HepG2 (cell line): ENCODE measurements around the gene SIGLECL1. TPM values are rescaled to one million over a fixed set of nuclear protein-coding genes. Genes with fewer than 3 reads are reported as not detected.

Source experiments
- ATAC-seq: fragments of 200-7000 bp; cut with Tn5 transposase; 3 replicates; pipeline ENCODE4 v1.9.1; 2020; ENCODE audit warnings: mild to moderate bottlenecking, moderate library complexity
- BruUV-seq: library from RNA; stranded (reverse); fragments of 400-500 nt; replicated peaks from 2 replicates; lab custom pipeline; 2021; lab: Mats Ljungman, UMichigan
- CTCF ChIA-PET: fragments of 300-600 bp; formaldehyde crosslinking; extraction: SDS; loops from one replicate; lab custom pipeline; 2021; ENCODE audit warnings: low total read pairs, inconsistent platforms, low intra/inter-chr PET ratio; lab: Yijun Ruan, JAX
- POLR2A ChIA-PET: fragments of 350-600 bp; sonication (Branson Sonifier 250); formaldehyde crosslinking; loops from one replicate; lab custom pipeline; 2020; ENCODE audit warnings: antibody characterized with exemption, inconsistent platforms; lab: Yijun Ruan, JAX
- DNase-seq: peaks from one replicate; pipeline ENCODE4 v3.0.0-alpha.2; 2015; ENCODE audit warnings: low spot score
- FAIRE-seq: peaks from 3 replicates; lab custom pipeline; 2011; peaks lifted over from hg19 to GRCh38; lab: Jason Lieb, UNC
- H2AFZ ChIP-seq: one replicate; pipeline ENCODE4 v1.6.1; 2011; ENCODE audit warnings: low read length, inconsistent platforms
- H3K27ac ChIP-seq: fragments of 300-600 bp; 3 replicates; pipeline ENCODE4 v1.8.0; 2011; ENCODE audit warnings: mixed run types, mild to moderate bottlenecking, mixed read lengths, low read length, inconsistent platforms; ENCODE audit not compliant: insufficient read depth; ENCODE audit errors: extremely low read length
- H3K27me3 ChIP-seq, 2 experiments: fragments of 200-600 bp in 1 of 2; 2 replicates in 1 of 2; 3 replicates in 1 of 2; pipeline versions ENCODE4 v1.6.0 to v1.8.0; 2011; ENCODE audit warnings: low read length in 2 of 2, mild to moderate bottlenecking in 2 of 2, moderate library complexity in 2 of 2, inconsistent platforms in 1 of 2; ENCODE audit not compliant: insufficient read depth in 2 of 2, control insufficient read depth in 1 of 2
- H3K36me3 ChIP-seq, 2 experiments: fragments of 200-600 bp in 1 of 2; replicated peaks in 1 of 2; 2 replicates in 1 of 2; 3 replicates in 1 of 2; pipeline versions ENCODE4 v1.5.1 to v1.8.0; 2011; ENCODE audit warnings: low read length in 2 of 2, inconsistent platforms in 1 of 2; ENCODE audit not compliant: insufficient read depth in 2 of 2, control insufficient read depth in 1 of 2
- H3K4me1 ChIP-seq: 2 replicates; pipeline ENCODE4 v1.5.1; 2012; ENCODE audit warnings: low read length, inconsistent platforms; ENCODE audit not compliant: insufficient read depth
- H3K4me2 ChIP-seq: 2 replicates; pipeline ENCODE4 v1.6.0; 2011; ENCODE audit warnings: low read depth, low read length, inconsistent platforms
- H3K4me3 ChIP-seq, 3 experiments: fragments of 200-600 bp in 1 of 3; sonication (generic), shearing (Covaris generic) in 1 of 3; replicated peaks in 1 of 3; 2 replicates each; pipeline ENCODE4 v1.5.1; 2011 to 2016; ENCODE audit warnings: low read length in 3 of 3, inconsistent platforms in 2 of 3, low read depth in 2 of 3, mild to moderate bottlenecking in 2 of 3, control low read depth in 1 of 3, mixed read lengths in 1 of 3; ENCODE audit not compliant: insufficient read depth in 1 of 3
- H3K79me2 ChIP-seq: one replicate; pipeline ENCODE4 v1.6.1; 2011; ENCODE audit warnings: low read length, inconsistent platforms; ENCODE audit not compliant: insufficient read depth
- H3K9ac ChIP-seq: 2 replicates; pipeline ENCODE4 v1.6.0; 2011; ENCODE audit warnings: mild to moderate bottlenecking, low read depth, low read length, inconsistent platforms; ENCODE audit not compliant: insufficient read depth
- H3K9me3 ChIP-seq: 2 replicates; pipeline ENCODE4 v1.5.1; 2012; ENCODE audit warnings: mild to moderate bottlenecking, low read length
- H4K20me1 ChIP-seq: 2 replicates; pipeline ENCODE4 v1.6.0; 2011; ENCODE audit warnings: inconsistent platforms, mild to moderate bottlenecking, low read length, moderate library complexity; ENCODE audit not compliant: insufficient read depth
- GPN1 ChIP-seq: sonication (generic); formaldehyde crosslinking; IDR thresholded peaks from 2 replicates; pipeline ENCODE4 v1.5.1; 2020; ENCODE audit warnings: missing genetic modification reagents, borderline replicate concordance
- MBNL3 ChIP-seq: fragments of 250-450 bp; sonication (Bioruptor Pico); conservative IDR thresholded peaks from 2 replicates; pipeline ENCODE4 v1.8.0; 2022; ENCODE audit warnings: mild to moderate bottlenecking, inconsistent platforms
- MEIS1 ChIP-seq: sonication (generic); formaldehyde crosslinking; IDR thresholded peaks from 2 replicates; pipeline ENCODE4 v1.9.0; 2021; ENCODE audit warnings: mild to moderate bottlenecking, missing genetic modification reagents, moderate library complexity, borderline replicate concordance
- MXD1 ChIP-seq: sonication (generic); formaldehyde crosslinking; IDR thresholded peaks from 2 replicates; pipeline ENCODE4 v1.4.0; 2020; ENCODE audit warnings: mild to moderate bottlenecking, missing genetic modification reagents
- MYNN ChIP-seq: sonication (generic); formaldehyde crosslinking; IDR thresholded peaks from 2 replicates; pipeline ENCODE4 v1.4.0; 2020; ENCODE audit warnings: mild to moderate bottlenecking, low read depth, missing genetic modification reagents
- POLR2G ChIP-seq: fragments of 200-400 bp; formaldehyde crosslinking; IDR thresholded peaks from 2 replicates; pipeline ENCODE4 v1.6.1; 2018; ENCODE audit warnings: mild to moderate bottlenecking, low read depth, low read length, moderate library complexity
- RORA ChIP-seq: sonication (generic); formaldehyde crosslinking; IDR thresholded peaks from 2 replicates; pipeline ENCODE4 v1.5.0; 2020; ENCODE audit warnings: mild to moderate bottlenecking, missing genetic modification reagents, moderate library complexity
- TSC22D2 ChIP-seq: sonication (generic); formaldehyde crosslinking; IDR thresholded peaks from 2 replicates; pipeline ENCODE4 v1.5.1; 2020; ENCODE audit warnings: missing genetic modification reagents, mild to moderate bottlenecking, borderline replicate concordance
- ZFP37 ChIP-seq: sonication (generic); formaldehyde crosslinking; IDR thresholded peaks from 2 replicates; pipeline ENCODE4 v1.4.0; 2020; ENCODE audit warnings: missing genetic modification reagents, borderline replicate concordance
- ZNF34 ChIP-seq: sonication (generic); formaldehyde crosslinking; IDR thresholded peaks from 2 replicates; pipeline ENCODE4 v1.4.0; 2020; ENCODE audit warnings: mild to moderate bottlenecking, missing genetic modification reagents, borderline replicate concordance
- ZNF468 ChIP-seq: sonication (generic); formaldehyde crosslinking; IDR thresholded peaks from 2 replicates; pipeline ENCODE4 v1.8.0; 2022; ENCODE audit warnings: mild to moderate bottlenecking, moderate library complexity, missing genetic modification reagents
- ZNF552 ChIP-seq: sonication (generic); formaldehyde crosslinking; IDR thresholded peaks from 2 replicates; pipeline ENCODE4 v1.9.0; 2022; ENCODE audit warnings: missing genetic modification reagents, mild to moderate bottlenecking, borderline replicate concordance
- ZNF709 ChIP-seq: sonication (generic); formaldehyde crosslinking; IDR thresholded peaks from 2 replicates; pipeline ENCODE4 v1.5.0; 2020; ENCODE audit warnings: mild to moderate bottlenecking, missing genetic modification reagents
- WGBS: methylation state at CpG from one replicate; pipeline ENCODE4 v1.1.6; 2017; ENCODE audit warnings: low lambda C conversion rate; 5-methylcytosine and 5-hydroxymethylcytosine counted together
- in situ Hi-C: cut with HindIII; loops from 2 replicates; pipeline ENCODE4 v1.10.0; 2017; ENCODE audit warnings: low pct_unique_long_range_greater_than_20kb; ENCODE audit not compliant: extremely low pct_ligation_motif_present
- intact Hi-C: fragments of 100-400 bp; cut with micrococcal nuclease; formaldehyde crosslinking; loops from one replicate; pipeline ENCODE4 v1.10.0; 2022; ENCODE audit not compliant: unreplicated experiment
- polyA plus RNA-seq, 8 experiments: library from polyadenylated mRNA; depleted of rRNA in 3 of 8; stranded (reverse) in 7 of 8; unstranded in 1 of 8; fragments of >200 nt; fragmentation: Illumina TruSeq in 4 of 8; extraction: Trizol in 4 of 8; gene quantifications; 2 replicates each; pipeline versions ENCODE4 v1.2.1 to v1.2.3, GENCODE V29; 2011 to 2016; ENCODE audit warnings: low read depth in 4 of 8, missing spikeins in 1 of 8, mixed read lengths in 1 of 8; ENCODE audit not compliant: insufficient read depth in 1 of 8
- total RNA-seq, 5 experiments: library from RNA; depleted of rRNA; stranded (reverse); fragments of >200 nt; fragmentation: Illumina TruSeq; extraction: Trizol; gene quantifications; 2 replicates each; pipeline ENCODE4 v1.2.3, GENCODE V29; 2016; ENCODE audit warnings: low read depth in 1 of 5
- TF ChIP-seq, protein P1 (sequence below): sonication (generic); formaldehyde crosslinking; IDR thresholded peaks from 2 replicates; pipeline ENCODE4 v1.4.0; 2020; ENCODE audit warnings: mild to moderate bottlenecking, missing genetic modification reagents
- TF ChIP-seq, protein P2 (sequence below): sonication (generic); formaldehyde crosslinking; IDR thresholded peaks from 2 replicates; pipeline ENCODE4 v1.4.0; 2020; ENCODE audit warnings: mild to moderate bottlenecking, missing genetic modification reagents

Gene SIGLECL1
- total and polyA plus RNA-seq, 2 of the 13 experiments (the other 11 are each of a cell fraction or from before 2014, with no cell fraction given) = not detected

GRCh38 chr19:51207747-51208146, 43.1 kb upstream of the SIGLECL1 start:
- intact Hi-C loops = no loop called here
- Histone ChIP-seq H3K27ac (no peak overlapping the region), H3K4me2 (no peak overlapping the region), H3K36me3 (no peaks in the 10 kb centered on the region), H2AFZ (no peak overlapping the region), H3K27me3 (peaks cover 0 to 7% of the 10 kb centered on the region in 2 experiments; a peak in 2 of 5 replicates), H4K20me1 (no peaks in the 10 kb centered on the region), H3K4me1 (no peaks in the 10 kb centered on the region), H3K4me3 (no peak overlapping the region), H3K9ac (no peak overlapping the region), H3K9me3 (no peaks in the 10 kb centered on the region), H3K79me2 (no peaks in the 10 kb centered on the region)
- WGBS = 3% methylated on average over 2 of the region's 2 CpGs
- in situ Hi-C loops = no loop called here
- POLR2A ChIA-PET = no interaction called here
- CTCF ChIA-PET = no interaction called here
- FAIRE-seq (no peak), ATAC-seq (no peak), DNase-seq (no peak)
- no TSS peak for BruUV-seq
- no peak for TF ChIP-seq ZFP37
- TF ChIP-seq, protein P1, sequence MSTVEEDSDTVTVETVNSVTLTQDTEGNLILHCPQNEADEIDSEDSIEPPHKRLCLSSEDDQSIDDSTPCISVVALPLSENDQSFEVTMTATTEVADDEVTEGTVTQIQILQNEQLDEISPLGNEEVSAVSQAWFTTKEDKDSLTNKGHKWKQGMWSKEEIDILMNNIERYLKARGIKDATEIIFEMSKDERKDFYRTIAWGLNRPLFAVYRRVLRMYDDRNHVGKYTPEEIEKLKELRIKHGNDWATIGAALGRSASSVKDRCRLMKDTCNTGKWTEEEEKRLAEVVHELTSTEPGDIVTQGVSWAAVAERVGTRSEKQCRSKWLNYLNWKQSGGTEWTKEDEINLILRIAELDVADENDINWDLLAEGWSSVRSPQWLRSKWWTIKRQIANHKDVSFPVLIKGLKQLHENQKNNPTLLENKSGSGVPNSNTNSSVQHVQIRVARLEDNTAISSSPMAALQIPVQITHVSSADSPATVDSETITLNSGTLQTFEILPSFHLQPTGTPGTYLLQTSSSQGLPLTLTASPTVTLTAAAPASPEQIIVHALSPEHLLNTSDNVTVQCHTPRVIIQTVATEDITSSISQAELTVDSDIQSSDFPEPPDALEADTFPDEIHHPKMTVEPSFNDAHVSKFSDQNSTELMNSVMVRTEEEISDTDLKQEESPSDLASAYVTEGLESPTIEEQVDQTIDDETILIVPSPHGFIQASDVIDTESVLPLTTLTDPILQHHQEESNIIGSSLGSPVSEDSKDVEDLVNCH (CRISPR knock-in tag) = no peak
- TF ChIP-seq RORA (CRISPR knock-in tag) = no peak
- no peak for TF ChIP-seq MYNN (CRISPR knock-in tag)
- TF ChIP-seq MBNL3 (CRISPR knock-in tag) = no peak
- TF ChIP-seq TSC22D2 (CRISPR knock-in tag) = no peak
- no peak for TF ChIP-seq GPN1 (CRISPR knock-in tag)
- no peak for TF ChIP-seq MEIS1
- TF ChIP-seq POLR2G = no peak
- TF ChIP-seq ZNF34 (CRISPR knock-in tag) = no peak
- no peak for TF ChIP-seq ZNF468 (CRISPR knock-in tag)
- TF ChIP-seq ZNF709 = no peak
- TF ChIP-seq MXD1 (CRISPR knock-in tag) = no peak
- TF ChIP-seq ZNF552 (CRISPR knock-in tag) = no peak
- TF ChIP-seq, protein P2, sequence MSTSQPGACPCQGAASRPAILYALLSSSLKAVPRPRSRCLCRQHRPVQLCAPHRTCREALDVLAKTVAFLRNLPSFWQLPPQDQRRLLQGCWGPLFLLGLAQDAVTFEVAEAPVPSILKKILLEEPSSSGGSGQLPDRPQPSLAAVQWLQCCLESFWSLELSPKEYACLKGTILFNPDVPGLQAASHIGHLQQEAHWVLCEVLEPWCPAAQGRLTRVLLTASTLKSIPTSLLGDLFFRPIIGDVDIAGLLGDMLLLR (CRISPR knock-in tag) = no peak
- TF ChIP-seq, all 625 proteins: peak for 0
